Natural killer cell (primary cell): Measurements from ENCODE around the gene BRI3. TPM values are rescaled to one million over a fixed set of nuclear protein-coding genes. Genes with fewer than 3 reads are reported as not detected.

Experiments used
- ATAC-seq, 3 donors: fragments of 150-1000 bp in 2 of 3; fragments of 200-7000 bp in 1 of 3; cut with Tn5 transposase; 1 replicate in 1 of 3; 2 replicates in 2 of 3; pipeline ENCODE4 v1.10.0; 2021; ENCODE audit warnings: mild to moderate bottlenecking in 2 of 3, moderate library complexity in 2 of 3
- DNase-seq, 2 donors: peaks; one replicate each; pipeline versions ENCODE4 v3.0.0 to v3.0.0-alpha.2; 2013 to 2021; ENCODE audit warnings: mixed read lengths in 1 of 2
- H3K27ac ChIP-seq: one replicate; pipeline ENCODE4 v1.5.1; 2013; ENCODE audit warnings: mild to moderate bottlenecking, low read length
- H3K27me3 ChIP-seq: one replicate; pipeline ENCODE4 v1.6.1; 2013; ENCODE audit warnings: low read length; ENCODE audit not compliant: control insufficient read depth, insufficient read depth
- H3K36me3 ChIP-seq: one replicate; pipeline ENCODE4 v1.6.1; 2013; ENCODE audit warnings: low read length; ENCODE audit not compliant: control insufficient read depth, insufficient read depth
- H3K4me1 ChIP-seq: one replicate; pipeline ENCODE4 v1.6.1; 2013; ENCODE audit warnings: low read length; ENCODE audit not compliant: control insufficient read depth, insufficient read depth
- H3K4me3 ChIP-seq: one replicate; pipeline ENCODE4 v1.5.1; 2013; ENCODE audit warnings: low read length
- H3K9me3 ChIP-seq: one replicate; pipeline ENCODE4 v1.6.1; 2013; ENCODE audit warnings: low read length; ENCODE audit not compliant: control insufficient read depth, insufficient read depth
- H3K27ac Mint-ChIP-seq, 2 donors: one replicate each; pipeline ENCODE4 v1.8.0; 2022; ENCODE audit warnings: mild to moderate bottlenecking in 2 of 2, mixed read lengths in 2 of 2, moderate library complexity in 1 of 2
- H3K27me3 Mint-ChIP-seq, 2 donors: one replicate each; pipeline ENCODE4 v1.8.0; 2022; ENCODE audit warnings: low read depth in 2 of 2, mixed read lengths in 2 of 2
- H3K36me3 Mint-ChIP-seq: one replicate; pipeline ENCODE4 v1.8.0; 2022; ENCODE audit warnings: mixed read lengths
- H3K4me1 Mint-ChIP-seq, 2 donors: one replicate each; pipeline ENCODE4 v1.8.0; 2022; ENCODE audit warnings: mixed read lengths in 2 of 2
- H3K4me3 Mint-ChIP-seq: one replicate; pipeline ENCODE4 v1.8.0; 2022; ENCODE audit warnings: mild to moderate bottlenecking, moderate library complexity, mixed read lengths
- H3K9me3 Mint-ChIP-seq, 2 donors: one replicate each; pipeline ENCODE4 v1.8.0; 2022; ENCODE audit warnings: mixed read lengths in 2 of 2
- CTCF ChIP-seq: fragments of 200-600 bp; IDR thresholded peaks from one replicate; pipeline ENCODE4 v1.8.0; 2022; ENCODE audit warnings: antibody characterized with exemption
- WGBS: methylation state at CpG from one replicate; pipeline ENCODE4 v1.1.7; 2013; ENCODE audit warnings: missing lambda C conversion rate; ENCODE audit not compliant: insufficient coverage; 5-methylcytosine and 5-hydroxymethylcytosine counted together
- intact Hi-C: fragments of 100-400 bp; cut with micrococcal nuclease; formaldehyde crosslinking; loops from one replicate; pipeline ENCODE4 v1.14.2; 2022
- total RNA-seq, 4 donors: library from RNA; stranded (reverse); fragments of 120-200 nt in 1 of 4; gene quantifications; one replicate each; pipeline versions ENCODE4 v1.2.3 to v1.2.4, GENCODE V29; 2013 to 2022

Gene BRI3
- total RNA-seq, 3 donors from 2014 or later (not counting 1 experiment from before 2014, with no cell fraction given), result 81.9 to 97.1 (median 90.0) TPM

DNA sequence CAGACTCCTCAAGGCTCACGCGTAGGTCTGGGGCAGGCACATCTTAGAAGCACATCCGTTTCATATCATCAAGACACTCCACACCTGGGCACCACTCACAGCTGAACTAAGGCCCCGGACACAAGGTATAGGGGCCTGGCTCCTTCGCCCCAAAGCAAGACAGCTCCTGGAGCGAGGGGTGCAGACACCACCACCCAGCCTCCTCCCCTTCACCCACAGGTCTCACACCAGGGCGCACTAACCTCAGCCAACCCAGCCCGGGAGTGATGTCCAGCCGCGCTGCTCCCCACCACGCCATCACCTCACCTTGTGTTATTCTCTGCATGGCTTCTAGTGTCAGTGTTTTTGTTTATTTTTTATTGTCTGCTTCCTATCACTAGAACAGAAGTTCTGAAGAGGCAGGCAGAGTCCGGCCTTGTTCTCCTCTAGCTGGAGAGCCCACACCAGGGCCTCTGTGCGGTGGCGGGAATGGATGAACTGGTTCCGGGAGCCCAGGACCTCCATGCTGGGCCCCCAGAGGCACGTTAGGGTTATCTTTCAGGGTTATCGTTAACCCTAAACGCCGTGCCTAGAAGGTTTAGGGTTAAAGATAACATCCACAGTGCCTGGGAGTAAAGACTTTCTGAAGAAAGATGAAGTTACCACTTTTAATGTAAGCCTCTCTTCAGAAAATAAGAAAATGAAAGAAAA is 21.8 kb downstream of the BRI3 start:
- H3K27ac Mint-ChIP-seq, result no peak overlapping the region
- Histone ChIP-seq H3K36me3 (no peaks in the 10 kb centered on the region), H3K4me1 (no peaks in the 10 kb centered on the region), H3K9me3 (no peaks in the 10 kb centered on the region), H3K27me3 (no peaks in the 10 kb centered on the region), H3K4me3 (no peak overlapping the region), H3K27ac (no peak overlapping the region)
- H3K4me1 Mint-ChIP-seq, result peaks cover 0 to 6% of the 10 kb centered on the region in 2 donors
- intact Hi-C loops, result no loop called here
- no peaks in the 10 kb centered on the region for H3K36me3 Mint-ChIP-seq
- no peaks in the 10 kb centered on the region for H3K9me3 Mint-ChIP-seq
- DNase-seq (no peak), ATAC-seq (no peak)
- peaks cover 0 to 3% of the 10 kb centered on the region in 2 donors for H3K27me3 Mint-ChIP-seq
- no peak overlapping the region for H3K4me3 Mint-ChIP-seq
- no peak for TF ChIP-seq CTCF
- WGBS, result 95% methylated on average over 18 of the region's 19 CpGs

DNA sequence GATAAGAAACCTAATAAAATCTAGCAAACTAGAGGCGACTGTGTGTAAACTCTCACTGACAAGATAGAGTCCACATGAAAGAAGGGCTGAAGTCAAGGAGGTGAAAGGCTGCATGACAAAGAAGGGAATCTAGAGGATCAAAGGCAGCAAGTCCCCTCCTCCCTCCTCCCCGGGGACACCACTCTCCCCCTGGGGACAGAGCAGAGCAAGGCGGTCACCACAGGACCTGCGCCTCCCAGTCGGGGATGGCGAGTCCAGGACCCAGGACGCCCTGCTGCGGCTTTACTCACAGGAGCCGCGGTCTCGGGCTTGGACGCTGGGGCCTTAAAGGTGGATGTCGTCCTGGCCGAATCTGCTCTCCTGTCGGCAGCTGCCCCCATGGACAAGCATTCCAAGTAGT is 22.4 kb downstream of the BRI3 start:
- Histone ChIP-seq H3K36me3 (no peaks in the 10 kb centered on the region), H3K4me3 (no peak overlapping the region), H3K9me3 (no peaks in the 10 kb centered on the region), H3K27ac (no peak overlapping the region), H3K4me1 (no peaks in the 10 kb centered on the region), H3K27me3 (no peaks in the 10 kb centered on the region)
- TF ChIP-seq CTCF, result no peak
- Mint-ChIP-seq H3K36me3 (no peaks in the 10 kb centered on the region), H3K4me3 (no peak overlapping the region), H3K4me1 (peaks cover 0 to 6% of the 10 kb centered on the region in 2 donors), H3K27me3 (peaks cover 0 to 3% of the 10 kb centered on the region in 2 donors), H3K27ac (no peak overlapping the region), H3K9me3 (no peaks in the 10 kb centered on the region)
- no peak for ATAC-seq
- 93% methylated on average over 15 of the region's 15 CpGs for WGBS
- intact Hi-C loops, result no loop called here
- DNase-seq, result no peak

DNA sequence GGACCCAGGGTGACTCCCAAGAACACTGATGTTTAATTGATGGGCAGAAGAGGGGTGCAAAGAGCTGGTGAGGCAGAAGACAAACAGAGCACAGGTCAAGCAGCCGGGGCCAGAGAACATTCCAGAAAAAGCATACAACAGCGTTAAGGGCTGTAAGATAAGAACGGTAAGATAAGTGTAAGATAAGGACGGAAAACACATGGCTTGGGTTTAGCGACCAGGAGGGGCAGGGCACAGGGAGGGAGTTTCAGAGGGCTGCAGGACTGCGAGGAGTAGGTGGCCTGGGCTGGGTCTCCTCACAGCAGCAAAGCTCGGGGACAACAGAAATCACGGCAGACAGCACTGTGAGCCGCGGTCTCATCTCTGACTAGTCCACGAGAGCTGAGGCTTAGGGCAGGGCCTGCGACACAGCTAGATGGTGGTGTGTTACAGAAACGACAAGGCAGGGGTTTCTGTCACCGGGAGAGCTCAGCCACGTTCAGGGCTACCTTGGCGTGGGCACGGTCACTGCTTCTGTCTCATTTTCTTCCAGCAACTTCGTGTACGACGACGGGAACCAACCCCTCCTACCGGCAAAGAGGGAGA is 24.6 kb downstream of the BRI3 start:
- H3K27me3 ChIP-seq, result no peaks in the 10 kb centered on the region
- Mint-ChIP-seq H3K9me3 (no peaks in the 10 kb centered on the region), H3K27me3 (peaks cover 0 to 3% of the 10 kb centered on the region in 2 donors), H3K36me3 (no peaks in the 10 kb centered on the region), H3K27ac (no peak overlapping the region), H3K4me3 (no peak overlapping the region), H3K4me1 (peaks cover 0 to 6% of the 10 kb centered on the region in 2 donors)
- intact Hi-C loops, result no loop called here
- H3K27ac ChIP-seq, result no peak overlapping the region
- 89% methylated on average over 22 of the region's 22 CpGs for WGBS
- no peaks in the 10 kb centered on the region for H3K4me1 ChIP-seq
- no peak for TF ChIP-seq CTCF
- DNase-seq (no peak), ATAC-seq (no peak)
- no peaks in the 10 kb centered on the region for H3K9me3 ChIP-seq
- no peaks in the 10 kb centered on the region for H3K36me3 ChIP-seq
- H3K4me3 ChIP-seq, result no peak overlapping the region
